Measurements from ENCODE around the gene CD38. TPM values are rescaled to one million over a fixed set of nuclear protein-coding genes. Genes with fewer than 3 reads are reported as not detected.

CD38 gene
- total RNA-seq, 1 experiment from 2014 or later, result not detected

DNA sequence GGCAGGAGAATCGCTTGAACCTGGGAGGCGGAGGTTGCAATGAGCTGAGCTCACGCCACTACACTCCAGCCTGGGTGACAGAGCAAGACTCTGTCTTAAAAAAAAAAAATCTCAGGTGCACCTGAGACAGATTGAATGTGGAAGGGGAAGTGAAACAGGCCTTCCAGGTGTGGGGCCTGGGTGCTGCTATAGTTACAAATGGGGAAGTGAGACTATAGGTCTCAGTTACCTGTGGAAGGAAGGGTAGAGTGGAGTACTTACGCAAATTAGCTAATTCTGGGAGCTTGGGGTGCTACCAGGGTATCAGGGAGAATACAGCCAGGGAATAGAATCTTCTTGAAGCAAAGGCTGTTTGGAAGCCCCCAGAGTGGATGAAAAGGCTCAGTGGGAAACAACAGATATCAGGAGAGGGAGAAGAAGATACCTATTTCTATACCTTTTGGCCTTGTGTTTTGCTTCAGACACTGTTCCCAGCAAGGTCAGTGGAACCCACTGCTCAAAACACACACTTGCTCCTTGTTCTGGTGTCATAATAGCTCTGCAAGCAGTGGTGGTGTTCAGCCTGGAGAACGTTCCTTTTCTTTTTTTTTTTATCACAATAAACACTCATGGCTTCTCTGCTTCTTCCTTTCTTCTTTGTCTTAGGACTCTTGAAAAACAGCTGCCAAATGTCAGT lies 7.0 kb downstream of the CD38 start:
- CTCF ChIA-PET, result no interaction called here
- POLR2A ChIA-PET (ENCODE audit: unreplicated experiment), result interaction anchor here (0.6 kb wide), 1 partner anchor 10 kb away, joined by 8 read pairs; no protein-coding TSS in a partner anchor
- H3K9me2 ChIP-seq (replicated peaks; ENCODE audit: low read length), result no peaks in the 10 kb centered on the region

DNA sequence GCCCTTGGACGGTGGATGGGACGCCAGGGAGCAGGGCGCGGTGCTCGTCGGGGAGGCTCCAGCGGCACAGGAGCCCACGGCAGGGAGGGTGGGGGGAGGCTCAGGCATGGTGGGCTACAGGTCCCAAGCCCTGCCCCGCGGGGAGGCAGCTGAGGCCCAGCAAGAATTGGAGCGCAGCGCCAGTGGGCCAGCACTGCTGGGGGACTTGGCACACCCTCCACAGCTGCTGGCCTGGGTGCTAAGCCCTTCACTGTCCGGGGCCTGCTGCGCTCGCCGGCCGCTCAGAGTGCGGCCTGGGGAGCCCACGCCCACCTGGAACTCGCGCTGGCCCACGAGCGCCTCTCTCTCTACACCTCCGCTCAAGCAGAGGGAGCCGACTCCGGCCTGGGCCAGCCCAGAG lies 8.6 kb downstream of the CD38 start:
- H3K27me3 ChIP-seq (ENCODE audit: low read length), result no peaks in the 10 kb centered on the region
- POLR2A ChIA-PET (ENCODE audit: unreplicated experiment), result no interaction called here
- H3K27ac ChIP-seq (ENCODE audit: low read length), result no peak overlapping the region
- H3K4me3 ChIP-seq (ENCODE audit: low read length), result no peak overlapping the region
- intact Hi-C loops (cut with micrococcal nuclease), result no loop called here
- H3K4me1 ChIP-seq (ENCODE audit: insufficient read depth, low read length), result no peaks in the 10 kb centered on the region
- no peaks in the 10 kb centered on the region for H3K36me3 ChIP-seq (ENCODE audit: low read depth, low read length)
- H4K20me1 ChIP-seq (ENCODE audit: low read length), result no peaks in the 10 kb centered on the region
- H3K79me2 ChIP-seq (ENCODE audit: low read length), result no peaks in the 10 kb centered on the region
- CTCF ChIA-PET, result no interaction called here
- no peaks in the 10 kb centered on the region for H3K9me2 ChIP-seq (replicated peaks; ENCODE audit: low read length)
- no peaks in the 10 kb centered on the region for H3F3A ChIP-seq (ENCODE audit: low read length, unreplicated experiment)
- no peaks in the 10 kb centered on the region for H3K9me3 ChIP-seq (ENCODE audit: low read length)
- no peak overlapping the region for H2AFZ ChIP-seq (ENCODE audit: low read length)
- DNase-seq (no peak), ATAC-seq (no peak)
- H3K9ac ChIP-seq (ENCODE audit: low read length), result no peak overlapping the region
- BruUV-seq (replicated peaks), result no TSS peak
- H3K4me2 ChIP-seq (ENCODE audit: low read length), result no peak overlapping the region
- no peak for TF ChIP-seq EZH2 (IDR thresholded peaks at IDR 0.05; ENCODE audit: low read length, unreplicated experiment)
- TF ChIP-seq EZH2phosphoT487 (IDR thresholded peaks at IDR 0.05; ENCODE audit: borderline replicate concordance, low read length), result no peak
- TF ChIP-seq, protein P1, sequence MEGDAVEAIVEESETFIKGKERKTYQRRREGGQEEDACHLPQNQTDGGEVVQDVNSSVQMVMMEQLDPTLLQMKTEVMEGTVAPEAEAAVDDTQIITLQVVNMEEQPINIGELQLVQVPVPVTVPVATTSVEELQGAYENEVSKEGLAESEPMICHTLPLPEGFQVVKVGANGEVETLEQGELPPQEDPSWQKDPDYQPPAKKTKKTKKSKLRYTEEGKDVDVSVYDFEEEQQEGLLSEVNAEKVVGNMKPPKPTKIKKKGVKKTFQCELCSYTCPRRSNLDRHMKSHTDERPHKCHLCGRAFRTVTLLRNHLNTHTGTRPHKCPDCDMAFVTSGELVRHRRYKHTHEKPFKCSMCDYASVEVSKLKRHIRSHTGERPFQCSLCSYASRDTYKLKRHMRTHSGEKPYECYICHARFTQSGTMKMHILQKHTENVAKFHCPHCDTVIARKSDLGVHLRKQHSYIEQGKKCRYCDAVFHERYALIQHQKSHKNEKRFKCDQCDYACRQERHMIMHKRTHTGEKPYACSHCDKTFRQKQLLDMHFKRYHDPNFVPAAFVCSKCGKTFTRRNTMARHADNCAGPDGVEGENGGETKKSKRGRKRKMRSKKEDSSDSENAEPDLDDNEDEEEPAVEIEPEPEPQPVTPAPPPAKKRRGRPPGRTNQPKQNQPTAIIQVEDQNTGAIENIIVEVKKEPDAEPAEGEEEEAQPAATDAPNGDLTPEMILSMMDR (conservative IDR thresholded peaks at IDR 0.05; ENCODE audit: low read depth, low read length), result no peak

More for the DNA sequence above, 7.0 kb downstream of the CD38 start:
- intact Hi-C loops (cut with micrococcal nuclease), result no loop called here
- no peaks in the 10 kb centered on the region for H3K9me3 ChIP-seq (ENCODE audit: low read length)
- no peaks in the 10 kb centered on the region for H3K36me3 ChIP-seq (ENCODE audit: low read depth, low read length)
- DNase-seq (no peak), ATAC-seq (no peak)
- H4K20me1 ChIP-seq (ENCODE audit: low read length), result no peaks in the 10 kb centered on the region
- no peak overlapping the region for H3K4me2 ChIP-seq (ENCODE audit: low read length)
- H3K4me1 ChIP-seq (ENCODE audit: insufficient read depth, low read length), result no peaks in the 10 kb centered on the region
- no peak overlapping the region for H3K4me3 ChIP-seq (ENCODE audit: low read length)
- no peaks in the 10 kb centered on the region for H3K27me3 ChIP-seq (ENCODE audit: low read length)
- no peak overlapping the region for H3K9ac ChIP-seq (ENCODE audit: low read length)
- no peak overlapping the region for H2AFZ ChIP-seq (ENCODE audit: low read length)
- H3K27ac ChIP-seq (ENCODE audit: low read length), result no peak overlapping the region
- no peak for TF ChIP-seq EZH2 (IDR thresholded peaks at IDR 0.05; ENCODE audit: low read length, unreplicated experiment)
- no peak for TF ChIP-seq EZH2phosphoT487 (IDR thresholded peaks at IDR 0.05; ENCODE audit: borderline replicate concordance, low read length)
- TF ChIP-seq, protein P1 (conservative IDR thresholded peaks at IDR 0.05; ENCODE audit: low read depth, low read length), result no peak
- no peaks in the 10 kb centered on the region for H3K79me2 ChIP-seq (ENCODE audit: low read length)
- BruUV-seq (replicated peaks), result no TSS peak
- H3F3A ChIP-seq (ENCODE audit: low read length, unreplicated experiment), result no peaks in the 10 kb centered on the region

DNA sequence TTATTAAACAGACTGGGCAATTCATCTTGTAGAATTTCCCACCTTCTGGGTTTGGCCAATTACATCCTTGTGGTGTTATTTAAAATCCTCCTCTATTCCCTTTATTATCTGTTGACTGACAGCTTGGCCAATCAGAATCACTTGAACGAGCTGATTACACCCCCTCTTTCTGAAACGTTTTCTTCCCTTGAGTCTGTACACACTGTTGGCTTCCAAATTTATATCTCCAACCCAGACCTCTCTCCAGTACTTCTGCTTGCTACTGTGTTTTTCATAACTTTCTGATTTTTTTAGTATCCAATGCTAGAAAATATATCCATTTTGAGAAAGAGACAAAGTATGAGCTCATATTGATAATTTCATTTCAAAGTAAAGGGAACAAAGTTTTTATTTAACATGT lies 14.8 kb downstream of the CD38 start:
- peaks cover 4% of the 10 kb centered on the region; the same call in 1 of the 2 replicates for H3K4me1 ChIP-seq (ENCODE audit: insufficient read depth, low read length)
- H3K4me3 ChIP-seq (ENCODE audit: low read length), result no peak overlapping the region
- H3K27ac ChIP-seq (ENCODE audit: low read length), result no peak overlapping the region
- no peaks in the 10 kb centered on the region for H4K20me1 ChIP-seq (ENCODE audit: low read length)
- no TSS peak for BruUV-seq (replicated peaks)
- no peak overlapping the region for H3K4me2 ChIP-seq (ENCODE audit: low read length)
- no peak for DNase-seq
- H2AFZ ChIP-seq (ENCODE audit: low read length), result no peak overlapping the region
- TF ChIP-seq EZH2phosphoT487 (IDR thresholded peaks at IDR 0.05; ENCODE audit: borderline replicate concordance, low read length), result no peak
- TF ChIP-seq EZH2 (IDR thresholded peaks at IDR 0.05; ENCODE audit: low read length, unreplicated experiment), result no peak
- TF ChIP-seq, protein P1 (conservative IDR thresholded peaks at IDR 0.05; ENCODE audit: low read depth, low read length), result no peak
- H3F3A ChIP-seq (ENCODE audit: low read length, unreplicated experiment), result no peaks in the 10 kb centered on the region
- POLR2A ChIA-PET (ENCODE audit: unreplicated experiment), result no interaction called here
- H3K9me2 ChIP-seq (replicated peaks; ENCODE audit: low read length), result no peaks in the 10 kb centered on the region
- H3K36me3 ChIP-seq (ENCODE audit: low read depth, low read length), result no peaks in the 10 kb centered on the region
- H3K9me3 ChIP-seq (ENCODE audit: low read length), result no peaks in the 10 kb centered on the region
- intact Hi-C loops (cut with micrococcal nuclease), result no loop called here
- ATAC-seq, result no peak
- H3K9ac ChIP-seq (ENCODE audit: low read length), result no peak overlapping the region
- no peaks in the 10 kb centered on the region for H3K27me3 ChIP-seq (ENCODE audit: low read length)
- no peaks in the 10 kb centered on the region for H3K79me2 ChIP-seq (ENCODE audit: low read length)
- CTCF ChIA-PET, result no interaction called here
